GM06990 (cell line): ENCODE results near the gene CCL14.

ENCODE experiments used
- DNase-seq: peaks from one replicate; pipeline ENCODE4 v3.0.0-alpha.2; 2011; ENCODE audit not compliant: insufficient read length; ENCODE audit errors: extremely low read depth
- H3K27me3 ChIP-seq: replicated peaks from 2 replicates; pipeline ENCODE4 v1.6.0; 2011; ENCODE audit warnings: low read length; ENCODE audit not compliant: control insufficient read depth, insufficient read depth
- H3K36me3 ChIP-seq: 2 replicates; pipeline ENCODE4 v1.5.1; 2011; ENCODE audit warnings: low read length; ENCODE audit not compliant: control insufficient read depth, insufficient read depth
- H3K4me3 ChIP-seq: replicated peaks from 2 replicates; pipeline ENCODE4 v1.5.1; 2011; ENCODE audit warnings: low read depth, mild to moderate bottlenecking, control low read depth, low read length
- CTCF ChIP-seq: IDR thresholded peaks from 2 replicates; pipeline ENCODE4 v1.5.1; 2011; ENCODE audit warnings: low read length, control low read depth, mild to moderate bottlenecking, inconsistent platforms; ENCODE audit not compliant: insufficient read depth, poor library complexity, severe bottlenecking

CCL14 gene

GRCh38 chr17:36008998-36009665 lies 22.6 kb upstream of the CCL14 start:
- peak; percentile 48 for TF ChIP-seq CTCF
- no peak overlapping the region for H3K4me3 ChIP-seq
- peak; percentile 36 for DNase-seq
- H3K27me3 ChIP-seq, result no peaks in the 10 kb centered on the region
- no peaks in the 10 kb centered on the region for H3K36me3 ChIP-seq

DNA sequence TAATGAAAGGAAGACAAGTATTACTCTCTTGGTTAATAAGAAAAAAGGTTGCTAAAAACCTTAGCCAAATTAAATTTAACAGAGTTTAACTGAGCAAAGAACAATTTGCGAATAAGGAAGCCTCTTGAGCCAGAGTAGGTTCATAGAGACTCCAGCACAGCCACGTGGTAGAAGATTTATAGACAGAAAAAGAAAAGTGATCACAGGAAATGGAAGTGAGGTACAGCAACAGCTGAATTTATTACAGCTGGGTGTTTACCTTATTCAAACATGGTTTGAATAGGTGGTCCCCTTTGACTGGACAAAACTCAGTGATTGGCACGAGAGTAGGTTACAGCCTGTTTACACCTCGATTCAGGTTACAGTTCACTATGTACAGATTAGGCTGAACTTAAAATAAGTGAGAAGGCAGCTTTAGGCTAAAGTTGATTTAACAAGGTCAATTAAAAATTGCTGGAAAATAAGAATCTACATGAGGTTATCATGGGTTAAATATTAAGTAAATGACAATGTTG lies 18.1 kb upstream of the CCL14 start:
- Histone ChIP-seq H3K36me3 (no peaks in the 10 kb centered on the region), H3K27me3 (no peaks in the 10 kb centered on the region), H3K4me3 (no peak overlapping the region)
- no peak for DNase-seq
- TF ChIP-seq CTCF, result no peak

GRCh38 chr17:36002631-36003030 lies 16.1 kb upstream of the CCL14 start:
- no peaks in the 10 kb centered on the region for H3K27me3 ChIP-seq
- no peaks in the 10 kb centered on the region for H3K36me3 ChIP-seq
- H3K4me3 ChIP-seq, result no peak overlapping the region
- TF ChIP-seq CTCF, result peak; percentile 4
- DNase-seq, result peak; percentile 48

- TF ChIP-seq CTCF, result no peak
- Histone ChIP-seq H3K36me3 (no peaks in the 10 kb centered on the region), H3K4me3 (no peak overlapping the region), H3K27me3 (no peaks in the 10 kb centered on the region)
- DNase-seq, result no peak
These were observed 15.5 kb upstream of the CCL14 start for GRCh38 chr17:36001862-36002603.

- TF ChIP-seq CTCF, result no peak
- DNase-seq, result no peak
- no peaks in the 10 kb centered on the region for H3K27me3 ChIP-seq
- no peaks in the 10 kb centered on the region for H3K36me3 ChIP-seq
- H3K4me3 ChIP-seq, result no peak within 1 kb of the TSS
These were observed 14.7 kb upstream of the CCL14 start, which contains the start of gene CCL15 for GRCh38 chr17:36001110-36001771. CCL15 (minus strand) TSS chr17:36001553; CDS start chr17:36001492, 61 bp downstream.
